Ovary (tissue), 10 donors: ENCODE measurements around the gene GPR25. TPM values are rescaled to one million over a fixed set of nuclear protein-coding genes. Genes with fewer than 3 reads are reported as not detected.

ENCODE experiments used
- DNase-seq, 5 donors: peaks; one replicate each; pipeline ENCODE4 v3.0.0-alpha.2; 2019 to 2020
- H3K27ac ChIP-seq, 2 donors: fragments of 200-600 bp; one replicate each; pipeline versions ENCODE4 v1.5.1 to v1.8.0; 2019 to 2022
- H3K27me3 ChIP-seq: fragments of 200-600 bp; one replicate; pipeline ENCODE4 v1.8.0; 2022
- H3K36me3 ChIP-seq: fragments of 200-600 bp; sonication (generic); one replicate; pipeline ENCODE4 v1.5.1; 2019
- H3K4me1 ChIP-seq: one replicate; pipeline ENCODE4 v1.8.1; 2013; ENCODE audit warnings: mild to moderate bottlenecking, moderate library complexity; ENCODE audit not compliant: insufficient read depth
- H3K4me3 ChIP-seq: fragments of 200-600 bp; sonication (generic); one replicate; pipeline ENCODE4 v1.5.1; 2017
- H3K9me3 ChIP-seq, 2 donors: fragments of 200-600 bp in 1 of 2; sonication (generic) in 1 of 2; one replicate each; pipeline versions ENCODE4 v1.5.1 to v1.8.1; 2013 to 2019; ENCODE audit warnings: mild to moderate bottlenecking in 1 of 2, moderate library complexity in 1 of 2
- EP300 ChIP-seq: sonication (generic); formaldehyde crosslinking; IDR thresholded peaks from one replicate; pipeline ENCODE4 v1.6.1; 2017; ENCODE audit warnings: antibody characterized with exemption
- POLR2A ChIP-seq: fragments of 450-650 bp; IDR thresholded peaks from one replicate; pipeline ENCODE4 v1.6.1; 2017; ENCODE audit warnings: antibody characterized with exemption, mild to moderate bottlenecking, moderate library complexity
- WGBS, 3 donors: extraction: QIAGEN DNeasy Blood & Tissue Kit in 1 of 3; methylation state at CpG; one replicate each; pipeline versions ENCODE4 v1.1.5 to v1.1.7; 2013 to 2017; 5-methylcytosine and 5-hydroxymethylcytosine counted together
- intact Hi-C, 4 donors: fragments of 100-400 bp; cut with DNase I; formaldehyde crosslinking; loops; one replicate each; pipeline versions ENCODE4 v1.11.0 to v1.15.1; 2022 to 2023
- long read RNA-seq, 3 donors: library from polyadenylated mRNA in 2 of 3; unstranded in 2 of 3; transcript quantifications; one replicate each; pipeline ENCODE4 v2.0.0 and lab custom pipeline, GENCODE V29; 2021 to 2026
- polyA plus RNA-seq, 2 donors: library from polyadenylated mRNA; stranded (reverse); fragments of 200-250 nt in 1 of 2; fragments of 350-450 nt in 1 of 2; fragmentation: Illumina TruSeq in 1 of 2; extraction: RNeasy Lipid Tissue Mini Kit (QIAGEN cat#74804) in 1 of 2; gene quantifications; one replicate each; pipeline ENCODE4 v1.2.3, GENCODE V29; 2013 to 2014
- total RNA-seq, 7 donors: library from RNA; depleted of rRNA in 2 of 7; stranded (reverse); fragments of >200 nt in 2 of 7; fragmentation: NEBNext Ultra II Directional in 3 of 7; extraction: Animal tissue kit (Norgen Biotek cat#: 25700) in 3 of 7; gene quantifications; one replicate each; pipeline versions ENCODE4 v1.1.0 to v1.2.4, GENCODE V29; 2016 to 2023
- TF ChIP-seq, protein P1 (sequence below), 3 donors: fragments of 450-650 bp in 2 of 3; fragments of 200-600 bp in 1 of 3; IDR thresholded peaks; one replicate each; pipeline versions ENCODE4 v1.5.1 to v1.8.0; 2016 to 2022; ENCODE audit warnings: antibody characterized with exemption in 3 of 3, mild to moderate bottlenecking in 1 of 3
- donor health status: DM: no; HTN: no; CAD: no; lungs with moderate emphysema.
- donor health status: DM: no; HTN: no; CAD: no.
- donor health status: Bipolar disorder and iron deficiency.
- donor health status: DM: yes; HTN: yes; CAD: no.
- donor health status: DM: no; HTN: no; CAD: no.
- donor health status: DM: yes; HTN: yes; CAD: no.

GPR25 gene, protein sequence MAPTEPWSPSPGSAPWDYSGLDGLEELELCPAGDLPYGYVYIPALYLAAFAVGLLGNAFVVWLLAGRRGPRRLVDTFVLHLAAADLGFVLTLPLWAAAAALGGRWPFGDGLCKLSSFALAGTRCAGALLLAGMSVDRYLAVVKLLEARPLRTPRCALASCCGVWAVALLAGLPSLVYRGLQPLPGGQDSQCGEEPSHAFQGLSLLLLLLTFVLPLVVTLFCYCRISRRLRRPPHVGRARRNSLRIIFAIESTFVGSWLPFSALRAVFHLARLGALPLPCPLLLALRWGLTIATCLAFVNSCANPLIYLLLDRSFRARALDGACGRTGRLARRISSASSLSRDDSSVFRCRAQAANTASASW
- total RNA-seq (not detected), polyA plus RNA-seq (under 1 TPM in 1 of 2 donors, not detected in 1; 0.06 TPM)
- long read RNA-seq, donor 1, result 0 reads
- long read RNA-seq, donor 2, partial matches to known transcripts, result 0 of 1 reads
- long read RNA-seq, donor 2, other reads (novel, unspliced or antisense), result 0 of 1 reads
- long read RNA-seq, donor 3, partial matches to known transcripts, result 0 of 2 reads
- long read RNA-seq, donor 3, other reads (novel, unspliced or antisense), result 0 of 2 reads

DNA sequence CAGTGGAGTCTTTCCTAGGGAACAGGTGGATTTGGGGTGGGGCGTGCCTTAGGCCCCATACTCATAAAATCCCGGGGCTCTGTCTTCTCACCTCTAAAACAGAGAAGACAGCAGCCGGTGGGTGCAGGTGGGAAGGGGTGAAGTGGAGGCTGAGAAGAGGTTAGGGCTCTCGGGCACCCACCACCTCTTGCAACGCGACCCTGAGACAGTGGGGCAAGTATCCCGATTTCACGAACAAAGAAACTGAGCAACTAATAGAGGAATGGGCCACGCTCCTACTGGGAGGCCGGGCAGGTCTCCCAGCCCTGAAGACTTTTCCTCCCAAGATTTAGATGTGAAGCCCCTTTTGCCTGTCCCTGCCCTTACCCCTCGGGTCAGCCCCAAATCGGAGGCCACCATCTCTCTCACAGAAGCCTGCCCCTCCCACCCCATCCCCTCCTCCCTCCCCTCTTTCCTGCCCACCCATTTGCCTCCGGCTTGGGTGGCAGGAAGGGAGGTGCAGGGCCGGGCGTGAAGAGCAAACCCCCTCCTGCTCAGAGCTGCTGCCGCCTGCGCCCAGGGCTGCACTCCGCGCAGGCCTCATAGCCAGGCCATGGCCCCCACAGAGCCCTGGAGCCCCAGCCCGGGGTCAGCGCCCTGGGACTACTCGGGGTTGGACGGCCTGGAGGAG lies at the start of gene GPR25:
GPR25 (plus strand) TSS at position 536 of the 670 bp plus-strand sequence; CDS start at position 593, 57 bp downstream.
- no peaks in the 10 kb centered on the region for H3K27me3 ChIP-seq

DNA sequence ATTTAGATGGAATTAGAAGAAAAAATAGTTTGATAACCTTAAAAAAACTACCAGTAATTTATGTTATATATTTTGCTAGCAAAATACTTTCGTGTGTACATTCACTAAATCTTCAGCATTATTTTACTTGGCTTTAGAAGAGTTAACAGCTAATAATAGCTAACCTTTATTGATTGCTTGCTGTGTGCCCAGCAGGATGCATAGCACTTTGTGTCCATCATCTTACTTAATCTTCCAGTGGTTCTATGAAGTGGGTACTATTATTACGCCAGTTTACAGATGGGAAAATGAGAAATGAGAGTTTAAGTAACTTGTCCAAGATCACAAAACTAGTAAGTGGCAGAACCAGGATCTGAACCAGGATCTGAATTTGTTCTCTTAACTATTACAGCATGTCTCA lies 41.7 kb upstream of the GPR25 start:
- intact Hi-C loops, result no loop called here
- Histone ChIP-seq H3K27ac (no peak overlapping the region), H3K9me3 (no peaks in the 10 kb centered on the region), H3K36me3 (no peaks in the 10 kb centered on the region), H3K4me3 (no peak overlapping the region), H3K27me3 (no peaks in the 10 kb centered on the region), H3K4me1 (peaks cover 2% of the 10 kb centered on the region)
- TF ChIP-seq POLR2A (no peak), EP300 (no peak)
- TF ChIP-seq, protein P1, sequence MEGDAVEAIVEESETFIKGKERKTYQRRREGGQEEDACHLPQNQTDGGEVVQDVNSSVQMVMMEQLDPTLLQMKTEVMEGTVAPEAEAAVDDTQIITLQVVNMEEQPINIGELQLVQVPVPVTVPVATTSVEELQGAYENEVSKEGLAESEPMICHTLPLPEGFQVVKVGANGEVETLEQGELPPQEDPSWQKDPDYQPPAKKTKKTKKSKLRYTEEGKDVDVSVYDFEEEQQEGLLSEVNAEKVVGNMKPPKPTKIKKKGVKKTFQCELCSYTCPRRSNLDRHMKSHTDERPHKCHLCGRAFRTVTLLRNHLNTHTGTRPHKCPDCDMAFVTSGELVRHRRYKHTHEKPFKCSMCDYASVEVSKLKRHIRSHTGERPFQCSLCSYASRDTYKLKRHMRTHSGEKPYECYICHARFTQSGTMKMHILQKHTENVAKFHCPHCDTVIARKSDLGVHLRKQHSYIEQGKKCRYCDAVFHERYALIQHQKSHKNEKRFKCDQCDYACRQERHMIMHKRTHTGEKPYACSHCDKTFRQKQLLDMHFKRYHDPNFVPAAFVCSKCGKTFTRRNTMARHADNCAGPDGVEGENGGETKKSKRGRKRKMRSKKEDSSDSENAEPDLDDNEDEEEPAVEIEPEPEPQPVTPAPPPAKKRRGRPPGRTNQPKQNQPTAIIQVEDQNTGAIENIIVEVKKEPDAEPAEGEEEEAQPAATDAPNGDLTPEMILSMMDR (IDR thresholded peaks at IDR 0.05), result no peak
- DNase-seq, result no peak
- WGBS, 3 donors, result 77 to 92% (median 92%) methylated on average over 2 of the region's 2 CpGs

More for the DNA sequence above, at the start of gene GPR25:
- H3K36me3 ChIP-seq, result no peaks in the 10 kb centered on the region
- intact Hi-C loops, result no loop called here
- TF ChIP-seq POLR2A, result no peak
- TF ChIP-seq EP300, result no peak
- TF ChIP-seq, protein P1 (IDR thresholded peaks at IDR 0.05), result no peak
- no peaks in the 10 kb centered on the region for H3K9me3 ChIP-seq
- no peak within 1 kb of the TSS for H3K4me3 ChIP-seq
- peaks cover 8% of the 10 kb centered on the region for H3K4me1 ChIP-seq
- no peak for DNase-seq
- 58 to 66% (median 59%) methylated on average over 20 to 23 of the region's 23 CpGs for WGBS, 3 donors
- no peak within 1 kb of the TSS for H3K27ac ChIP-seq

DNA sequence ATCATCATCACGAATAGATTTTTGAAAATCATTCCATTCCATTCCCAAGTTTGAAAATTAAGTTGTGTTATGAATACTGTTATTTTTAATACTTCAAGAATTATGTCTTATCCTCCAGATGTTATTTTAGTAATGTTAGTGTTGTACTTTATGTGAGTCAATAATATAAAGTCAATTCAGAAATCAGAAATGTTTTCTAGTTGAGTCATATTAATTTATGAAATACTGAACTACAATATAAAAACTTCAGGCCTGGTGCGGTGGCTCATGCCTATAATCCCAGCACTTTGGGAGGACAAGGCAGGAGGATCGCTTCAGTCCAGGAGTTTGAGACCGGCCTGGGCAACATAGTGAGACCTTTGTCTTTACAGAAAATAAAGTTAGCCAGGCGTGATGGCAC lies 38.4 kb upstream of the GPR25 start:
- DNase-seq, result no peak
- Histone ChIP-seq H3K36me3 (no peaks in the 10 kb centered on the region), H3K9me3 (no peaks in the 10 kb centered on the region), H3K27me3 (no peaks in the 10 kb centered on the region), H3K4me3 (no peak overlapping the region), H3K27ac (no peak overlapping the region), H3K4me1 (peaks cover 2% of the 10 kb centered on the region)
- intact Hi-C loops, result no loop called here
- TF ChIP-seq EP300 (no peak), POLR2A (no peak)
- TF ChIP-seq, protein P1 (IDR thresholded peaks at IDR 0.05), result no peak
- 70 to 88% (median 80%) methylated on average over 5 of the region's 5 CpGs for WGBS, 3 donors

GRCh38 chr1:200836213-200836612 lies 36.6 kb upstream of the GPR25 start:
- H3K27me3 ChIP-seq, result no peaks in the 10 kb centered on the region
- intact Hi-C loops, result no loop called here

More at GRCh38 chr1:200836213-200836612, 36.6 kb upstream of the GPR25 start:
- Histone ChIP-seq H3K4me3 (no peak overlapping the region), H3K4me1 (no peaks in the 10 kb centered on the region), H3K27ac (no peak overlapping the region), H3K36me3 (no peaks in the 10 kb centered on the region), H3K9me3 (no peaks in the 10 kb centered on the region)
- 95 to 98% (median 98%) methylated on average over 3 of the region's 3 CpGs for WGBS, 3 donors
- no peak for DNase-seq
- TF ChIP-seq POLR2A (no peak), EP300 (no peak)
